Thyroid gland (tissue), 4 donors: ENCODE measurements around the gene NCOA3. TPM values are rescaled to one million over a fixed set of nuclear protein-coding genes. Genes with fewer than 3 reads are reported as not detected.

Source experiments
- DNase-seq, 2 donors: peaks; one replicate each; pipeline ENCODE4 v3.0.0-alpha.2; 2019
- H3K27ac ChIP-seq, 3 donors: fragments of 200-600 bp; sonication (generic); 1 replicate in 2 of 3; 2 replicates in 1 of 3; pipeline ENCODE4 v1.5.1; 2016 to 2019; ENCODE audit warnings: mild to moderate bottlenecking in 1 of 3, moderate library complexity in 1 of 3
- H3K27me3 ChIP-seq: fragments of 200-600 bp; sonication (generic); one replicate; pipeline ENCODE4 v1.5.1; 2019
- H3K36me3 ChIP-seq, 2 donors: fragments of 200-600 bp; sonication (generic); one replicate each; pipeline ENCODE4 v1.5.1; 2016 to 2019
- H3K4me1 ChIP-seq, 2 donors: fragments of 200-600 bp; sonication (generic); one replicate each; pipeline ENCODE4 v1.5.1; 2017 to 2019
- H3K4me3 ChIP-seq, 3 donors: fragments of 200-600 bp; sonication (generic); replicated peaks in 1 of 3; 1 replicate in 2 of 3; 2 replicates in 1 of 3; pipeline ENCODE4 v1.5.1; 2016; ENCODE audit warnings: mild to moderate bottlenecking in 1 of 3
- H3K9me3 ChIP-seq: fragments of 200-600 bp; sonication (generic); one replicate; pipeline ENCODE4 v1.5.1; 2017
- POLR2A ChIP-seq, 2 donors: fragments of 450-650 bp; IDR thresholded peaks; one replicate each; pipeline ENCODE4 v1.6.1; 2017; ENCODE audit warnings: antibody characterized with exemption in 2 of 2, mild to moderate bottlenecking in 2 of 2, moderate library complexity in 1 of 2
- WGBS, 2 donors: methylation state at CpG; one replicate each; pipeline ENCODE4 v1.1.5; 2017; 5-methylcytosine and 5-hydroxymethylcytosine counted together
- intact Hi-C: fragments of 100-400 bp; cut with DNase I; formaldehyde crosslinking; loops from one replicate; pipeline ENCODE4 v1.15.1; 2023
- total RNA-seq, 4 donors: library from RNA; depleted of rRNA; stranded (reverse); fragments of >200 nt; gene quantifications; one replicate each; pipeline ENCODE4 v1.2.3, GENCODE V29; 2016
- TF ChIP-seq, protein P1 (sequence below), 6 experiments: fragments of 200-600 bp in 3 of 6; fragments of 450-650 bp in 3 of 6; sonication (generic) in 3 of 6; IDR thresholded peaks; one replicate each; pipeline ENCODE4 v1.5.1; 2016 to 2019; ENCODE audit warnings: antibody characterized with exemption in 6 of 6, mild to moderate bottlenecking in 2 of 6, inconsistent platforms in 1 of 6, moderate library complexity in 1 of 6

Gene NCOA3
- total RNA-seq, 4 donors from 2014 or later, result 28.7 to 45.2 (median 36.8) TPM

DNA sequence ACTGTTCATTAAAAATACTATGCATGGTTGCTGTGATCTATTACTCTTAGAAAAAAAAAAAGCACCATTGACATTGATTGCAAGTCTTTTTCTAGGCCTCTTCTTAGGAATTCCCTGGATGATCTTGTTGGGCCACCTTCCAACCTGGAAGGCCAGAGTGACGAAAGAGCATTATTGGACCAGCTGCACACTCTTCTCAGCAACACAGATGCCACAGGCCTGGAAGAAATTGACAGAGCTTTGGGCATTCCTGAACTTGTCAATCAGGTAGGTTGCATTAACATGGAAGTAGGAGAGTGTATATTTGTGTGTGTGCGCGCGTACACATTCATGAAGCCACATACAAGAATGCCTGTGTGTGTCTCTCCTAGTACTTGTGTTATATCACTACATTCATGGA lies 140.4 kb downstream of the NCOA3 start:
- Histone ChIP-seq H3K4me3 (no peak overlapping the region), H3K36me3 (peaks cover 22 to 31% of the 10 kb centered on the region in 2 donors), H3K4me1 (no peaks in the 10 kb centered on the region), H3K27me3 (no peaks in the 10 kb centered on the region), H3K27ac (no peak overlapping the region), H3K9me3 (no peaks in the 10 kb centered on the region)
- no peak for DNase-seq
- intact Hi-C loops, result no loop called here
- TF ChIP-seq POLR2A (IDR thresholded peaks at IDR 0.05), result no peak
- 94 to 98% methylated on average over 4 of the region's 4 CpGs for WGBS, 2 donors

DNA sequence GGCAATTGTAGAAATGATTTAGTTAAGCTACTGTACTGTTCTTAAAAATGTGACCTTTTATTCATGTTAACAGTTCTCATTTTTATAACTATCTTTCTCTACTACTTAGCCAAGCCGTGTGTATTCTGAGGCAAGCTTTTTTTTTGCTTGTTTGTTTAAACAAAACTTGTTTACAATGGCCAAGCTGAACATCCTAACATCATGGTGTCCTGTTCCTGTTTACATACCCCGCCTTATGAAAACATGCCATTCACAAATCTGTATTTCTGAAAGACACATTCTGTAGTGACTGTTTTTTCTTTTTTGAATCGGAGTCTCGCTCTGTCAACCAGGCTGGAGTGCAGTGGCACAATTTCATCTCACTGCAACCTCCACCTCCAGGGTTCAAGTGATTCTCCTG lies 140.9 kb downstream of the NCOA3 start:
- no peak for DNase-seq
- WGBS, 2 donors, result 82 to 87% methylated on average over 4 of the region's 4 CpGs
- intact Hi-C loops, result no loop called here
- no peak overlapping the region for H3K27ac ChIP-seq
- H3K4me3 ChIP-seq, result no peak overlapping the region
- TF ChIP-seq POLR2A (IDR thresholded peaks at IDR 0.05), result no peak
- TF ChIP-seq, protein P1, sequence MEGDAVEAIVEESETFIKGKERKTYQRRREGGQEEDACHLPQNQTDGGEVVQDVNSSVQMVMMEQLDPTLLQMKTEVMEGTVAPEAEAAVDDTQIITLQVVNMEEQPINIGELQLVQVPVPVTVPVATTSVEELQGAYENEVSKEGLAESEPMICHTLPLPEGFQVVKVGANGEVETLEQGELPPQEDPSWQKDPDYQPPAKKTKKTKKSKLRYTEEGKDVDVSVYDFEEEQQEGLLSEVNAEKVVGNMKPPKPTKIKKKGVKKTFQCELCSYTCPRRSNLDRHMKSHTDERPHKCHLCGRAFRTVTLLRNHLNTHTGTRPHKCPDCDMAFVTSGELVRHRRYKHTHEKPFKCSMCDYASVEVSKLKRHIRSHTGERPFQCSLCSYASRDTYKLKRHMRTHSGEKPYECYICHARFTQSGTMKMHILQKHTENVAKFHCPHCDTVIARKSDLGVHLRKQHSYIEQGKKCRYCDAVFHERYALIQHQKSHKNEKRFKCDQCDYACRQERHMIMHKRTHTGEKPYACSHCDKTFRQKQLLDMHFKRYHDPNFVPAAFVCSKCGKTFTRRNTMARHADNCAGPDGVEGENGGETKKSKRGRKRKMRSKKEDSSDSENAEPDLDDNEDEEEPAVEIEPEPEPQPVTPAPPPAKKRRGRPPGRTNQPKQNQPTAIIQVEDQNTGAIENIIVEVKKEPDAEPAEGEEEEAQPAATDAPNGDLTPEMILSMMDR (IDR thresholded peaks at IDR 0.05), result no peak
- no peaks in the 10 kb centered on the region for H3K4me1 ChIP-seq
- no peaks in the 10 kb centered on the region for H3K27me3 ChIP-seq
- peaks cover 22 to 33% of the 10 kb centered on the region in 2 donors for H3K36me3 ChIP-seq
- no peaks in the 10 kb centered on the region for H3K9me3 ChIP-seq

DNA sequence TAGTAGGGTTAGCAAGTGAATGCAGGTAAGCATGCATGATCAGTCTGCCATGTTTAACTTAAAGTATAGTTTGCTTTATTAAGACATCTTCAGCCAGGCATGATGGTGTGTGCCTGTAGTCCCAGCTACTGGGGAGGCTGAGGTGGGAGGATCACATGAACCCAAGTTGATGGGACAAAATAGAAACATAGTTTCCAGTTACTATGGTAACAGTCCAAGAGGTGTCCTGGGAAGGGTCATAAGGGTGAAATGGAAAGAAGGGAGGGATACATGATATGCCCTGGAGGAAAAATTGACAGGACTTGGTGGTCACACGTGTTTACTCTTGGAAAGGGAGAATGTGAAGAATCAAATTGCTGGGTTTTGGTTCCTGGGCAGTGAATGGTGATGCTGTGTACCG lies 143.9 kb downstream of the NCOA3 start:
- Histone ChIP-seq H3K9me3 (no peaks in the 10 kb centered on the region), H3K27ac (no peak overlapping the region), H3K4me3 (no peak overlapping the region), H3K36me3 (peaks cover 23 to 28% of the 10 kb centered on the region in 2 donors), H3K27me3 (no peaks in the 10 kb centered on the region), H3K4me1 (no peaks in the 10 kb centered on the region)
- TF ChIP-seq, protein P1 (IDR thresholded peaks at IDR 0.05), result no peak
- no peak for TF ChIP-seq POLR2A (IDR thresholded peaks at IDR 0.05)
- intact Hi-C loops, result no loop called here
- DNase-seq, result no peak
- WGBS, 2 donors, result 78 to 94% methylated on average over 2 of the region's 2 CpGs

DNA sequence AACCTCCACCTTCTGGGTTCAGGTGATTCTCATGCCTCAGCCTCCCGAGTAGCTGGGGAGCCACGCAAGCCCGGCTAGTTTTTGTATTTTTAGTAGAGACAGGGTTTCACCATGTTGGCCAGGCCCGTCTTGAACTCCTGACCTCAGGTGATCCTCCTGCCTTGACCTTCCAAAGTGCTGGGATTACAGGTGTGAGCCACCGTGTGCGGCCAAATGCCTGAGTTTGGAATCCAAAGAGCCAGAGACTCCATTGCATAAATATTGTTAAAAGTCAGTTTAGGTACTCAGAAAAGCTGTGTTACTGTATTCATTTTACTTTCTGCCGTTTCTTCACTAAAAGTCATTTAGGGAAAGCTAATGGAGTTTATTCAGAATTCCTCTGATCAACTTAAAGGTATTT lies 146.3 kb downstream of the NCOA3 start:
- no peak for DNase-seq
- 91 to 94% methylated on average over 7 of the region's 7 CpGs for WGBS, 2 donors
- no peaks in the 10 kb centered on the region for H3K9me3 ChIP-seq
- H3K4me3 ChIP-seq, result no peak overlapping the region
- H3K4me1 ChIP-seq, result no peaks in the 10 kb centered on the region
- H3K27me3 ChIP-seq, result no peaks in the 10 kb centered on the region
- intact Hi-C loops, result no loop called here
- H3K27ac ChIP-seq, result no peak overlapping the region
- TF ChIP-seq, protein P1 (IDR thresholded peaks at IDR 0.05), result no peak
- no peak for TF ChIP-seq POLR2A (IDR thresholded peaks at IDR 0.05)
- peaks cover 36 to 39% of the 10 kb centered on the region in 2 donors for H3K36me3 ChIP-seq

DNA sequence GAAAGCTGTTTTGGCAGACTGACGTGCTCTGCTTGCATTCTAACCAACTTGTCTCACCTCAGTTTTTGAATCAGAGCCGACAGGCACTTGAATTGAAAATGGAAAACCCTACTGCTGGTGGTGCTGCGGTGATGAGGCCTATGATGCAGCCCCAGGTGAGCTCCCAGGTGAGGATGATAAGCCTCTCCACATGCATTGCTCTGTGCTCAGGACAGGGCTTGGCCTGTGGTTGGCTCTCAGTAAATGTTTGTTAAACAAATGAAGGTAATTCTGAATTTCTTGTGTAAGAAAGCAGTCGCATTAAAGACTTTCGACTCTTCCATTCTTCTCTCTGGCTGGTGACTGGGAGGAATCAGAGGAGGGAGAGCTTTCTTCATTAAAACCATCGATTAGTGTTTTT lies 147.3 kb downstream of the NCOA3 start:
- no peaks in the 10 kb centered on the region for H3K27me3 ChIP-seq
- no peaks in the 10 kb centered on the region for H3K9me3 ChIP-seq
- TF ChIP-seq, protein P1 (IDR thresholded peaks at IDR 0.05), result no peak
- no peak for TF ChIP-seq POLR2A (IDR thresholded peaks at IDR 0.05)
- H3K27ac ChIP-seq, result no peak overlapping the region
- H3K36me3 ChIP-seq, result peaks cover 36 to 41% of the 10 kb centered on the region in 2 donors
- H3K4me1 ChIP-seq, result no peaks in the 10 kb centered on the region
- intact Hi-C loops, result no loop called here
- no peak overlapping the region for H3K4me3 ChIP-seq
- DNase-seq, result no peak
- 88 to 90% methylated on average over 6 of the region's 6 CpGs for WGBS, 2 donors

DNA sequence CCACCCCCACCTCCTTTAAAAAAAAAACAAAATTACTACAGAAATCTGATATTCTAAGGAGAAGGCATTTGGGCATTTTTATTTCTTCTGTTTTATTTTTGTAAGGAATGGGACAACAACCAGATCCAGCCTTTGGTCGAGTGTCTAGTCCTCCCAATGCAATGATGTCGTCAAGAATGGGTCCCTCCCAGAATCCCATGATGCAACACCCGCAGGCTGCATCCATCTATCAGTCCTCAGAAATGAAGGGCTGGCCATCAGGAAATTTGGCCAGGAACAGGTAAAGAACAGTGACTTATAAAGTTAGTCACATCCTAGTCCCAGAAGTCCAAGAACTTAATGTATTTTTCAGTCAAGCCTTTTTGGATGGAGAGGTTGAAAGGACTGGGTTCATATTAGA lies 150.6 kb downstream of the NCOA3 start:
- intact Hi-C loops, result no loop called here
- Histone ChIP-seq H3K36me3 (peaks cover 45 to 48% of the 10 kb centered on the region in 2 donors), H3K27ac (no peak overlapping the region), H3K4me3 (no peak overlapping the region), H3K9me3 (no peaks in the 10 kb centered on the region), H3K27me3 (no peaks in the 10 kb centered on the region), H3K4me1 (no peaks in the 10 kb centered on the region)
- no peak for DNase-seq
- WGBS, 2 donors, result 85 to 90% methylated on average over 3 of the region's 3 CpGs
- TF ChIP-seq, protein P1 (IDR thresholded peaks at IDR 0.05), result no peak
- TF ChIP-seq POLR2A (IDR thresholded peaks at IDR 0.05), result no peak
